HEK293 (cell line): ENCODE results near the gene THBS3.

Source experiments
- CTCF ChIA-PET: fragments of 350-600 bp; formaldehyde crosslinking; extraction: SDS; loops from one replicate; lab custom pipeline; 2021; ENCODE audit warnings: antibody characterized with exemption; lab: Yijun Ruan, JAX
- POLR2A ChIA-PET: fragments of 300-600 bp; formaldehyde crosslinking; extraction: SDS; loops from one replicate; lab custom pipeline; 2020; ENCODE audit warnings: antibody characterized with exemption, inconsistent platforms; lab: Yijun Ruan, JAX
- H3K27ac ChIP-seq: fragments of 200-500 bp; sonication (Bioruptor generic); 2 replicates; pipeline ENCODE4 v1.5.1; 2014; ENCODE audit warnings: low read depth, low read length, control low read depth, inconsistent platforms; ENCODE audit errors: extremely low read depth
- H3K36me3 ChIP-seq, 2 experiments: fragments of 200-500 bp in 1 of 2; sonication (Bioruptor generic) in 1 of 2; 1 replicate in 1 of 2; 2 replicates in 1 of 2; pipeline ENCODE4 v1.5.1; 2014 to 2017; ENCODE audit warnings: inconsistent platforms in 2 of 2, low read length in 2 of 2; ENCODE audit not compliant: control insufficient read depth in 2 of 2, insufficient read depth in 1 of 2
- H3K4me1 ChIP-seq: fragments of 200-500 bp; sonication (Bioruptor generic); 2 replicates; pipeline ENCODE4 v1.5.1; 2014; ENCODE audit warnings: mild to moderate bottlenecking, low read length, inconsistent platforms; ENCODE audit not compliant: control insufficient read depth, insufficient read depth
- H3K4me3 ChIP-seq: 2 replicates; pipeline ENCODE4 v1.5.1; 2011; ENCODE audit warnings: low read depth, mild to moderate bottlenecking, control low read depth, low read length, moderate library complexity
- H3K9me3 ChIP-seq: fragments of 200-500 bp; sonication (Bioruptor generic); 2 replicates; pipeline ENCODE4 v1.5.1; 2014; ENCODE audit warnings: low read depth, low read length, inconsistent platforms; ENCODE audit not compliant: control insufficient read depth, insufficient read depth
- GFI1B ChIP-seq: fragments of 450-650 bp; formaldehyde crosslinking; IDR thresholded peaks from 2 replicates; pipeline ENCODE4 v1.5.1; 2016; ENCODE audit warnings: missing biosample characterization, missing genetic modification characterization
- KLF10 ChIP-seq: fragments of 450-650 bp; IDR thresholded peaks from 2 replicates; pipeline ENCODE4 v1.5.1; 2018; ENCODE audit warnings: missing biosample characterization, mild to moderate bottlenecking, missing genetic modification characterization
- OVOL3 ChIP-seq: fragments of 450-650 bp; formaldehyde crosslinking; IDR thresholded peaks from 2 replicates; pipeline ENCODE4 v1.5.1; 2016; ENCODE audit warnings: missing biosample characterization, missing genetic modification characterization
- SP7 ChIP-seq: fragments of 450-650 bp; formaldehyde crosslinking; IDR thresholded peaks from 2 replicates; pipeline ENCODE4 v1.5.1; 2016; ENCODE audit warnings: missing biosample characterization, missing genetic modification characterization
- TRIM28 ChIP-seq: IDR thresholded peaks from 2 replicates; pipeline ENCODE4 v1.6.1; 2011; ENCODE audit warnings: low read length, control low read depth, borderline replicate concordance
- ZBTB21 ChIP-seq: fragments of 450-650 bp; formaldehyde crosslinking; IDR thresholded peaks from 2 replicates; pipeline ENCODE4 v1.5.1; 2017; ENCODE audit warnings: missing biosample characterization, missing genetic modification characterization
- ZBTB8A ChIP-seq: fragments of 450-650 bp; formaldehyde crosslinking; IDR thresholded peaks from 2 replicates; pipeline ENCODE4 v1.5.1; 2016; ENCODE audit warnings: missing biosample characterization, missing genetic modification characterization
- ZNF121 ChIP-seq: fragments of 450-650 bp; formaldehyde crosslinking; IDR thresholded peaks from 2 replicates; pipeline ENCODE4 v1.5.1; 2016; ENCODE audit warnings: missing biosample characterization, missing genetic modification characterization
- ZNF366 ChIP-seq: fragments of 450-650 bp; formaldehyde crosslinking; conservative IDR thresholded peaks from 2 replicates; pipeline ENCODE4 v1.5.1; 2016; ENCODE audit warnings: missing biosample characterization, missing genetic modification characterization
- ZNF416 ChIP-seq: fragments of 450-650 bp; formaldehyde crosslinking; IDR thresholded peaks from 2 replicates; pipeline ENCODE4 v1.5.1; 2016; ENCODE audit warnings: missing biosample characterization, missing genetic modification characterization
- ZNF423 ChIP-seq: fragments of 450-650 bp; formaldehyde crosslinking; IDR thresholded peaks from 2 replicates; pipeline ENCODE4 v1.5.1; 2016; ENCODE audit warnings: missing biosample characterization, missing genetic modification characterization
- ZNF529 ChIP-seq: fragments of 450-650 bp; formaldehyde crosslinking; IDR thresholded peaks from 2 replicates; pipeline ENCODE4 v1.5.1; 2017; ENCODE audit warnings: missing genetic modification characterization, missing biosample characterization; ENCODE audit not compliant: insufficient replicate concordance
- ZNF544 ChIP-seq: fragments of 450-650 bp; formaldehyde crosslinking; IDR thresholded peaks from 2 replicates; pipeline ENCODE4 v1.5.0; 2017; ENCODE audit warnings: missing biosample characterization, missing genetic modification characterization
- ZNF548 ChIP-seq: fragments of 450-650 bp; formaldehyde crosslinking; IDR thresholded peaks from 2 replicates; pipeline ENCODE4 v1.5.1; 2016; ENCODE audit warnings: missing biosample characterization, missing genetic modification characterization
- ZNF658 ChIP-seq: fragments of 450-650 bp; formaldehyde crosslinking; IDR thresholded peaks from 2 replicates; pipeline ENCODE4; 2016; ENCODE audit warnings: missing biosample characterization, missing genetic modification characterization
- ZNF830 ChIP-seq: fragments of 450-650 bp; IDR thresholded peaks from 2 replicates; pipeline ENCODE4 v1.5.0; 2018; ENCODE audit warnings: missing biosample characterization, missing genetic modification characterization, low read depth, mild to moderate bottlenecking, moderate library complexity
- TF ChIP-seq, protein P1 (sequence below): fragments of 450-650 bp; formaldehyde crosslinking; IDR thresholded peaks from 2 replicates; pipeline ENCODE4 v1.5.1; 2016; ENCODE audit warnings: missing biosample characterization, missing genetic modification characterization
- TF ChIP-seq, protein P2 (sequence below): fragments of 450-650 bp; formaldehyde crosslinking; IDR thresholded peaks from 2 replicates; pipeline ENCODE4 v1.5.1; 2016; ENCODE audit warnings: missing biosample characterization, missing genetic modification characterization
- TF ChIP-seq, protein P3 (sequence below): fragments of 450-650 bp; formaldehyde crosslinking; IDR thresholded peaks from 2 replicates; pipeline ENCODE4 v1.5.1; 2016; ENCODE audit warnings: missing biosample characterization, missing genetic modification characterization
- TF ChIP-seq, protein P4 (sequence below): fragments of 450-650 bp; formaldehyde crosslinking; IDR thresholded peaks from 2 replicates; pipeline ENCODE4 v1.5.1; 2016; ENCODE audit warnings: missing biosample characterization, missing genetic modification characterization
- TF ChIP-seq, protein P5 (sequence below): fragments of 450-650 bp; formaldehyde crosslinking; IDR thresholded peaks from 2 replicates; pipeline ENCODE4 v1.5.1; 2016; ENCODE audit warnings: missing biosample characterization, missing genetic modification characterization
- TF ChIP-seq, protein P6 (sequence below): fragments of 450-650 bp; formaldehyde crosslinking; IDR thresholded peaks from 2 replicates; pipeline ENCODE4 v1.5.1; 2016; ENCODE audit warnings: missing biosample characterization, missing genetic modification characterization
- TF ChIP-seq, protein P7 (sequence below): fragments of 450-650 bp; formaldehyde crosslinking; IDR thresholded peaks from 2 replicates; pipeline ENCODE4 v1.5.1; 2016; ENCODE audit warnings: missing biosample characterization, missing genetic modification characterization, low read depth

The THBS3 gene

DNA sequence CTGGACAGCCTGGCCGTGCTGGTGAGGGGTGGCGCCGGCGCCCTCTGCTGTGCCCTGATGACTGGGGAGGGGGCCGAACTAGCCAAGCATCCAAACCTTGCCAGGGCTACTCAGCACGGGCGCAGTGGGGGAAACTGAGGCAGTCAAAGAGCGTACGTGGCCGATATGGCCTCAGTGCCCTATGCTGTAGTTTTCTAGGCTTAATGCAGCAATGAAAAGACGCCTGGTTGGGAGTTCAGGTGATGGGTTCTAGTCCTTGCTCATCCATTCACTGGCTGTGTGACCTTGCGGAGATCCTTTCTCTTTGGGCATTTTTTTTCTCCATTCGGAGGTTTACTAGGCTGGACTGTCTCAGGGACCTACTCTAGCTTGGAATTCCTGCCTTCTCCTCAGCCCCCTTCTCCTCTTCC, 1.6 kb upstream of the THBS3 start (continued):
- TF ChIP-seq, protein P1, sequence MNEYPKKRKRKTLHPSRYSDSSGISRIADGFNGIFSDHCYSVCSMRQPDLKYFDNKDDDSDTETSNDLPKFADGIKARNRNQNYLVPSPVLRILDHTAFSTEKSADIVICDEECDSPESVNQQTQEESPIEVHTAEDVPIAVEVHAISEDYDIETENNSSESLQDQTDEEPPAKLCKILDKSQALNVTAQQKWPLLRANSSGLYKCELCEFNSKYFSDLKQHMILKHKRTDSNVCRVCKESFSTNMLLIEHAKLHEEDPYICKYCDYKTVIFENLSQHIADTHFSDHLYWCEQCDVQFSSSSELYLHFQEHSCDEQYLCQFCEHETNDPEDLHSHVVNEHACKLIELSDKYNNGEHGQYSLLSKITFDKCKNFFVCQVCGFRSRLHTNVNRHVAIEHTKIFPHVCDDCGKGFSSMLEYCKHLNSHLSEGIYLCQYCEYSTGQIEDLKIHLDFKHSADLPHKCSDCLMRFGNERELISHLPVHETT (tag by site-specific recombination): peak; percentile 97
- TF ChIP-seq, protein P2, sequence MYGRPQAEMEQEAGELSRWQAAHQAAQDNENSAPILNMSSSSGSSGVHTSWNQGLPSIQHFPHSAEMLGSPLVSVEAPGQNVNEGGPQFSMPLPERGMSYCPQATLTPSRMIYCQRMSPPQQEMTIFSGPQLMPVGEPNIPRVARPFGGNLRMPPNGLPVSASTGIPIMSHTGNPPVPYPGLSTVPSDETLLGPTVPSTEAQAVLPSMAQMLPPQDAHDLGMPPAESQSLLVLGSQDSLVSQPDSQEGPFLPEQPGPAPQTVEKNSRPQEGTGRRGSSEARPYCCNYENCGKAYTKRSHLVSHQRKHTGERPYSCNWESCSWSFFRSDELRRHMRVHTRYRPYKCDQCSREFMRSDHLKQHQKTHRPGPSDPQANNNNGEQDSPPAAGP (tag by site-specific recombination): no peak; the same call in 1 of the 2 replicates
- TF ChIP-seq ZNF830 (no peak), TRIM28 (no peak), ZNF366 (tag by site-specific recombination) (no peak)
- TF ChIP-seq, protein P3, sequence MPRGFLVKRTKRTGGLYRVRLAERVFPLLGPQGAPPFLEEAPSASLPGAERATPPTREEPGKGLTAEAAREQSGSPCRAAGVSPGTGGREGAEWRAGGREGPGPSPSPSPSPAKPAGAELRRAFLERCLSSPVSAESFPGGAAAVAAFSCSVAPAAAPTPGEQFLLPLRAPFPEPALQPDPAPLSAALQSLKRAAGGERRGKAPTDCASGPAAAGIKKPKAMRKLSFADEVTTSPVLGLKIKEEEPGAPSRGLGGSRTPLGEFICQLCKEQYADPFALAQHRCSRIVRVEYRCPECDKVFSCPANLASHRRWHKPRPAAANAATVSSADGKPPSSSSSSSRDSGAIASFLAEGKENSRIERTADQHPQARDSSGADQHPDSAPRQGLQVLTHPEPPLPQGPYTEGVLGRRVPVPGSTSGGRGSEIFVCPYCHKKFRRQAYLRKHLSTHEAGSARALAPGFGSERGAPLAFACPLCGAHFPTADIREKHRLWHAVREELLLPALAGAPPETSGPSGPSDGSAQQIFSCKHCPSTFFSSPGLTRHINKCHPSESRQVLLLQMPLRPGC: peak; percentile 37; the same call in 1 of the 2 replicates

DNA sequence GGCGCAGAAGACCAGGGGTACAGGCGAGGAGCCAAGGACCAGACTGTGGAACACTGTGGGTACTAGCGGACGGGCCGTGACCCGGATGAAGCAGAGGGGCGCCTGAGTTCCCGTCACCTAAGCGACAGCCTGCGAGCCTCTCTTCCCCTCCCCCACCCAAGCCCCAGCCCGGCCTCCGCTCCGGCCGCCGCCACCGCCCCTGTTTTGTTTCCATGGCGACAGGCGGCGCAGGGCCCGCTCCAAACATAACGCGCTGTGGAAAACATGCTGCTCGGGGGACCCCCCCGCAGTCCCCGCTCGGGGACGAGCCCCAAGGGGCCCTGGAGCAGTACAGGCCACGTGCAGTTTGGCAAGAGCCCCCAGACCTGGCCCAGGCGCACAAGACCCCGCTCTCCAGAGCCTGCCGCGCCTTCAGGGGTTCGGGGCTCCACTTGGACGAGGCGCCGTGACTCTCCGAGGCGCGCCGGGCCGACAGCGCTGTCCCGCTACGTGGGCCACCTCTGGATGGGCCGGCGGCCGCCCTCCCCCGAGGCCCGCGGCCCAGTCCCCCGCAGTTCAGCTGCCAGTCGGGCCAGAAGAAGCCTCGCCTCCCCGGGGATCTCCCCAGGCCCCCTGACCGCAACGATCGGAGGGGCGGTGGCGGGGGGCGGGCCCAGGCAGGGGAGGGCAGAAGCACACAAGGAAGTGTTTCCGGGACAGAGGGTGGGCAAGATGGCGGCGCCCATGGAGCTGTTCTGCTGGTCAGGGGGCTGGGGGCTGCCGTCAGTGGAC, 1.0 kb upstream of the THBS3 start, which contains the start of gene MTX1:
MTX1 (plus strand) TSS at position 155 of the 771 bp plus-strand sequence; CDS start at position 265, 110 bp downstream.
- peak within 1 kb of the TSS; percentile 86; the same call in 1 of the 2 replicates for H3K27ac ChIP-seq
- peaks cover 4% of the 10 kb centered on the region for H3K4me1 ChIP-seq
- H3K36me3 ChIP-seq: peaks cover 0 to 23% of the 10 kb centered on the region in 2 experiments; a peak in 1 of 3 replicates
- POLR2A ChIA-PET: interaction anchor here (0.5 to 1.8 kb wide), 8 partner anchors 8 to 589 kb away, joined by 3 to 7 read pairs (median 4); partner anchors contain the start of genes FDPS and KRTCAP2
- H3K4me3 ChIP-seq: peak within 1 kb of the TSS; percentile 98
- CTCF ChIA-PET: interaction anchor here (0.6 to 3.6 kb wide), 8 partner anchors 15 to 115 kb away, joined by 3 to 28 read pairs (median 14); partner anchors contain the start of genes KRTCAP2 and TRIM46
- no peaks in the 10 kb centered on the region for H3K9me3 ChIP-seq
- TF ChIP-seq, protein P4, sequence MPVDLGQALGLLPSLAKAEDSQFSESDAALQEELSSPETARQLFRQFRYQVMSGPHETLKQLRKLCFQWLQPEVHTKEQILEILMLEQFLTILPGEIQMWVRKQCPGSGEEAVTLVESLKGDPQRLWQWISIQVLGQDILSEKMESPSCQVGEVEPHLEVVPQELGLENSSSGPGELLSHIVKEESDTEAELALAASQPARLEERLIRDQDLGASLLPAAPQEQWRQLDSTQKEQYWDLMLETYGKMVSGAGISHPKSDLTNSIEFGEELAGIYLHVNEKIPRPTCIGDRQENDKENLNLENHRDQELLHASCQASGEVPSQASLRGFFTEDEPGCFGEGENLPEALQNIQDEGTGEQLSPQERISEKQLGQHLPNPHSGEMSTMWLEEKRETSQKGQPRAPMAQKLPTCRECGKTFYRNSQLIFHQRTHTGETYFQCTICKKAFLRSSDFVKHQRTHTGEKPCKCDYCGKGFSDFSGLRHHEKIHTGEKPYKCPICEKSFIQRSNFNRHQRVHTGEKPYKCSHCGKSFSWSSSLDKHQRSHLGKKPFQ (tag by site-specific recombination): no peak; the same call in 1 of the 2 replicates
- TF ChIP-seq ZNF416 (tag by site-specific recombination): no peak
- no peak for TF ChIP-seq ZNF529
- TF ChIP-seq ZBTB21 (tag by site-specific recombination): no peak
- TF ChIP-seq, protein P5, sequence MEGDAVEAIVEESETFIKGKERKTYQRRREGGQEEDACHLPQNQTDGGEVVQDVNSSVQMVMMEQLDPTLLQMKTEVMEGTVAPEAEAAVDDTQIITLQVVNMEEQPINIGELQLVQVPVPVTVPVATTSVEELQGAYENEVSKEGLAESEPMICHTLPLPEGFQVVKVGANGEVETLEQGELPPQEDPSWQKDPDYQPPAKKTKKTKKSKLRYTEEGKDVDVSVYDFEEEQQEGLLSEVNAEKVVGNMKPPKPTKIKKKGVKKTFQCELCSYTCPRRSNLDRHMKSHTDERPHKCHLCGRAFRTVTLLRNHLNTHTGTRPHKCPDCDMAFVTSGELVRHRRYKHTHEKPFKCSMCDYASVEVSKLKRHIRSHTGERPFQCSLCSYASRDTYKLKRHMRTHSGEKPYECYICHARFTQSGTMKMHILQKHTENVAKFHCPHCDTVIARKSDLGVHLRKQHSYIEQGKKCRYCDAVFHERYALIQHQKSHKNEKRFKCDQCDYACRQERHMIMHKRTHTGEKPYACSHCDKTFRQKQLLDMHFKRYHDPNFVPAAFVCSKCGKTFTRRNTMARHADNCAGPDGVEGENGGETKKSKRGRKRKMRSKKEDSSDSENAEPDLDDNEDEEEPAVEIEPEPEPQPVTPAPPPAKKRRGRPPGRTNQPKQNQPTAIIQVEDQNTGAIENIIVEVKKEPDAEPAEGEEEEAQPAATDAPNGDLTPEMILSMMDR: 0 out of 2 replicates have a peak, but pooled peaks have one; percentile 4
- no peak for TF ChIP-seq ZNF658 (tag by site-specific recombination)
- peak; percentile 94 for TF ChIP-seq ZNF423
- TF ChIP-seq KLF10: peak; percentile 74
- TF ChIP-seq, protein P6, sequence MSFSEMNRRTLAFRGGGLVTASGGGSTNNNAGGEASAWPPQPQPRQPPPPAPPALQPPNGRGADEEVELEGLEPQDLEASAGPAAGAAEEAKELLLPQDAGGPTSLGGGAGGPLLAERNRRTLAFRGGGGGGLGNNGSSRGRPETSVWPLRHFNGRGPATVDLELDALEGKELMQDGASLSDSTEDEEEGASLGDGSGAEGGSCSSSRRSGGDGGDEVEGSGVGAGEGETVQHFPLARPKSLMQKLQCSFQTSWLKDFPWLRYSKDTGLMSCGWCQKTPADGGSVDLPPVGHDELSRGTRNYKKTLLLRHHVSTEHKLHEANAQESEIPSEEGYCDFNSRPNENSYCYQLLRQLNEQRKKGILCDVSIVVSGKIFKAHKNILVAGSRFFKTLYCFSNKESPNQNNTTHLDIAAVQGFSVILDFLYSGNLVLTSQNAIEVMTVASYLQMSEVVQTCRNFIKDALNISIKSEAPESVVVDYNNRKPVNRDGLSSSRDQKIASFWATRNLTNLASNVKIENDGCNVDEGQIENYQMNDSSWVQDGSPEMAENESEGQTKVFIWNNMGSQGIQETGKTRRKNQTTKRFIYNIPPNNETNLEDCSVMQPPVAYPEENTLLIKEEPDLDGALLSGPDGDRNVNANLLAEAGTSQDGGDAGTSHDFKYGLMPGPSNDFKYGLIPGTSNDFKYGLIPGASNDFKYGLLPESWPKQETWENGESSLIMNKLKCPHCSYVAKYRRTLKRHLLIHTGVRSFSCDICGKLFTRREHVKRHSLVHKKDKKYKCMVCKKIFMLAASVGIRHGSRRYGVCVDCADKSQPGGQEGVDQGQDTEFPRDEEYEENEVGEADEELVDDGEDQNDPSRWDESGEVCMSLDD (tag by site-specific recombination): peak; percentile 99
- no peak for TF ChIP-seq ZNF544 (tag by site-specific recombination)
- TF ChIP-seq ZBTB8A (tag by site-specific recombination): 0 out of 2 replicates have a peak, but pooled peaks have one; percentile 10
- 0 out of 2 replicates have a peak, but pooled peaks have one; percentile 20 for TF ChIP-seq GFI1B (tag by site-specific recombination)
- 0 out of 2 replicates have a peak, but pooled peaks have one; percentile 15 for TF ChIP-seq OVOL3 (tag by site-specific recombination)
- TF ChIP-seq ZNF121: peak; percentile 66
- no peak for TF ChIP-seq ZNF548 (tag by site-specific recombination)
- peak; percentile 70; the same call in 1 of the 2 replicates for TF ChIP-seq SP7 (tag by site-specific recombination)
- TF ChIP-seq, protein P7, sequence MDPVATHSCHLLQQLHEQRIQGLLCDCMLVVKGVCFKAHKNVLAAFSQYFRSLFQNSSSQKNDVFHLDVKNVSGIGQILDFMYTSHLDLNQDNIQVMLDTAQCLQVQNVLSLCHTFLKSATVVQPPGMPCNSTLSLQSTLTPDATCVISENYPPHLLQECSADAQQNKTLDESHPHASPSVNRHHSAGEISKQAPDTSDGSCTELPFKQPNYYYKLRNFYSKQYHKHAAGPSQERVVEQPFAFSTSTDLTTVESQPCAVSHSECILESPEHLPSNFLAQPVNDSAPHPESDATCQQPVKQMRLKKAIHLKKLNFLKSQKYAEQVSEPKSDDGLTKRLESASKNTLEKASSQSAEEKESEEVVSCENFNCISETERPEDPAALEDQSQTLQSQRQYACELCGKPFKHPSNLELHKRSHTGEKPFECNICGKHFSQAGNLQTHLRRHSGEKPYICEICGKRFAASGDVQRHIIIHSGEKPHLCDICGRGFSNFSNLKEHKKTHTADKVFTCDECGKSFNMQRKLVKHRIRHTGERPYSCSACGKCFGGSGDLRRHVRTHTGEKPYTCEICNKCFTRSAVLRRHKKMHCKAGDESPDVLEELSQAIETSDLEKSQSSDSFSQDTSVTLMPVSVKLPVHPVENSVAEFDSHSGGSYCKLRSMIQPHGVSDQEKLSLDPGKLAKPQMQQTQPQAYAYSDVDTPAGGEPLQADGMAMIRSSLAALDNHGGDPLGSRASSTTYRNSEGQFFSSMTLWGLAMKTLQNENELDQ (tag by site-specific recombination): no peak
